Activated CD4-positive, alpha-beta T cell treated with anti-CD3 and anti-CD28 coated beads for 24 hours (primary cell): ENCODE data around the gene CADM2.
"Not testable (repeated sequence)": the region's sequence is repeated elsewhere in the genome, so short reads cannot be mapped to it uniquely, and the experiment has no call there.

Source experiments
- DNase-seq, 2 donors: peaks; one replicate each; pipeline ENCODE4 v3.0.0-alpha.2; 2020; ENCODE audit warnings: low read depth in 2 of 2

CADM2 gene

DNA sequence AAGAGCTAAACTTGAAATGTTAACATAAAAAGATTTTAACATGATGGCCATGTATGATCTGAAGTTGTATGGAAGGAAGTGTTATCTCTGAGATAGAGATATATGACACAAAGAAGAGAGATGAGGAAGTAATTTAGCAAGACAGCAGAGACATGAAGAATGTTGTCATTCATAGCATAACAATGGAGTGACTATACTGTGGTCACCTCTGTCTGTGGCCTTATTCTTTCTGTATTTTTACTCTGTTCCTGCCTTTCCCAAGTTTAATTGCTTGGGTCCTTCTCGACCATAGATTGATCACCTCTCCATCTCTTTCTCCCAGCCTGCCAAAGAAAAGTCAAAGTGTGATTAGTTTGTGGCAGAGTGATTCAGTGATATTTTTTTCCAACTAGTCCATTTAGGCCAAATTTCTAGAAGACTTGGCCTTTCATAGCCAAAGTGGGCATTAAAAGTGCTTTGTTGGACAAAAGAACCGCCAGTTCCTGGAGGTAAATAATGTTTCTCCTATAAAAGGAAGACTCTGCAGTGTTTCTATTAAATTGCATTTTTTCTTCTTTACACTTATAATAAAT lies 711.9 kb downstream of the CADM2 start:
- DNase-seq = no peak

DNA sequence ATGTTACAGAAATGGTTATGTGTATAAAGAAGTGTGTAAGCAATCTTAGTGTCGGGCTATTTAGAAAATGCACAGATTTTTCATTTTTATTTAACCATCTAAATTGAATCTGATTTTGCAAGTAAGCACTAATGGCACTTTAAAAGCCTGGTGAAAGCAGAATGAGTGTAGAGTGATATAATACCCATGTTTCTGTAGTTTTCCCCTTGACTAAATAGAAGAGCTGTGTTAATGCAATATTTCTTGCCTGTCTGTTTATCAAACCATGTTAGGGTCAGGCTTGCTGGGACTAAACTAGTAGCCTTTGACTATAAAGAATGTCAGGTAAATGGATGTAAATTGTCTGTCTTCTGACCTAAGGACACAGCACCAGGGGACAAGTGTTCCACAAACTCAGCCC lies 714.0 kb downstream of the CADM2 start:
- DNase-seq = no peak

GRCh38 chr3:85678713-85679112 lies 719.9 kb downstream of the CADM2 start:
- DNase-seq = no peak

GRCh38 chr3:85681906-85682305 lies 723.1 kb downstream of the CADM2 start:
- no peak for DNase-seq

DNA sequence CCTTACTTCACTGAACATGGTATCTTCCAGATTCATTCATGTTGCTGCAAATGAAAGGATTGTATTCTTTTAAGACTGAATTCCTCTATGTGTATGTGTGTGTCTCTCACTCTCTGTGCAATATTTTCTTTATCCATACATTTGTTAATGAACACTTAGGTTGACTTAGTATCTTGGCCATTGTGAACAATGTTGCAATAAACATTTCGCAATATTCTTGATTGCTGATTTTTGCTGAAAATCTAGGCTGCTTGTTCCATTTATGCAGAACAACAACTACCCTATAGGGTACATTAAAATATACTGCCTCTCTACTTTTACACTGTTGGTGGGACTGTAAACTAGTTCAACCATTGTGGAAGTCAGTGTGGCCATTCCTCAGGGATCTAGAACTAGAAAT lies 732.4 kb downstream of the CADM2 start:
- no peak for DNase-seq

DNA sequence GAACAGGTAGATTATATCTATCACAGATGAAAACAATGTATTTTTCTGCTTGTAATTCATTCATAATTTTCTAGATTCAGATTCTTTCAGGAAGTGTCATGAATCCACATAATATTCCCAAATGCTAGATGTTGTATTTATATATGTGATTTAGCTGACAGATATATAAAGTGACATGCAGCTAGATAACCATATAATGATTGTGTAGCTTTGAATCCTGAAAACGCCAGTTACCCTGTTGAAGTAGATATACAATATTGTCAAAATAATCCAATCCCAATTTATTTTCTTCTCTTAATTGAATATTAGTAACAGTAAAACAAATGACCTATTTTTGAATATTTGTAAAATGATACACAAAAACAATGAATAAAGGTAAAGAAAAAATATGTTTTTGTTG lies 738.4 kb downstream of the CADM2 start:
- no peak for DNase-seq

GRCh38 chr3:85706130-85706529 lies 747.3 kb downstream of the CADM2 start:
- no peak for DNase-seq

- not testable (repeated sequence) for DNase-seq
These were observed 749.5 kb downstream of the CADM2 start for GRCh38 chr3:85708325-85708724.

GRCh38 chr3:85709346-85709892 lies 750.6 kb downstream of the CADM2 start:
- no peak for DNase-seq

- DNase-seq = no peak
These were observed 751.7 kb downstream of the CADM2 start for GRCh38 chr3:85710490-85710889.

DNA sequence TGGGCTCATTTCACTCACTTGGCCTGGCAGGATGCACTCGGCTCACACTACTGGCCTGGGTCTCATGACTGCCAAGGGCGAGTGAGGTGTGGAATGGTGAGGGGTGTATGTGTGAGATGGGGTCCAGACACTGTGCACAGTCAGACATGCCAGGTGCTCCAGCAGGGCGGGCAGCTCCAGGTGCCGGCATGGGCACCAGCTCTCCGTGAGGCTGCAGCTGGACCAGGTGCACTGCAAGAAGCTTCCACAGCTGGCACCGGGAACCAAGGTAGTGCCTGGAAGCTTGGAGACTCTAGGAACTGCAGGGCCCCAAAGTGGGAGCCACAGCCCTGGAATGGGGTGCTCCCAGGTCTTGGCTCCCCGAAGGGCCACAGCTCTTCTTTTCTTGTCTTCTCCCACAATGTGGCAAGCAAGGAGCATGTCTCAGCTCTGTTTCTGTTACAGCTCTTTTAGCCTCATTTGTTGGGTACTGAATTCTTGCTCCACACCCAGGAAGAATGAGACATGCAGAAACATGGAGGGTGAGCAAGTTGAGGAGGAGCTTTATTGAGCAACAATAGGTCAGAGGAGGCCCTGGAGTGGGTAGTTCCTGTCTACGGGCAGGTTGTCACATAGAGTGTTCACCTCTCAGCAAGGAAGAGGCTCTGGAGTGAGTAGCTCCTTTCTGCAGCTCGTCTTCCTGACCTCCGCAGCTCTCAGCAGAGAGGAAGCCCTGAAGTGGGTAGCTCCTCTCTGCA lies 762.8 kb downstream of the CADM2 start:
- DNase-seq = no peak

DNA sequence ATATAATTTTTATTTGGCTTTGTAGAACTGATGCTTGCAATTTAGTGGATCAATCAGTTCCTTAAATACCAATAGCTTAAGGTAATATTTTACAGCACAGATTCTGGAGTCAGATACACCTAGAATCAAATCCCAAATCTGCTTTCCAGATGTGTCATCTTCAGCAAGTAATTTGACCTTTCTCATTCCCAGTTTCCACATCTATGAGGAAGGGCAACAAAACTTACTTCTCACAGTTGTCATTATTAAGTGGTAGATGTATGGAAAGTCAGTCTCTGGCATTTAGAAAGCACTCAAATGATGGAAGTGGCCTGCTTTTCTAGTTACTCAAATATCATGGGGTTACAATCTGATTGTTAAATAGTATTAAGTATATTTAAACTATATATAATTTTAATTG lies 767.0 kb downstream of the CADM2 start:
- no peak for DNase-seq

- DNase-seq = no peak
These were observed 767.5 kb downstream of the CADM2 start for GRCh38 chr3:85726241-85726640.

DNA sequence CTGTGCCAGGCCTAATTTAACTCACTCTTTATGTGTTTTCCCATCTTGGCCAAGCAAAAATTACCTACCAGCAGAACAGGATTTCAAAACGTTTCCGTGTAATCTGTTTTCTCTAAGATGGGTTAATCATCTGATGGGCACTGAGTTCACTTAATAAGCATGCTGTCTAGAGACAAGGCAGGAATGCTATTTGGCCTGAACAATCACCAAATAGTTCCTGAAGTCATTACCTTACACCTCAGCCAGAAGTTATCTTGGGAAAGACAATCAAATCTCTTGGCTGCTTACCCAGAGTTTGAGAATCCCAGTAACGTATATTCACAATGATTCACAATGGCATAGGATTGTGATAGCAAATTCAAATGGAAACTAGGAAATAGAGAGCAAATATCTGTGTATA lies 779.1 kb downstream of the CADM2 start:
- no peak for DNase-seq

DNA sequence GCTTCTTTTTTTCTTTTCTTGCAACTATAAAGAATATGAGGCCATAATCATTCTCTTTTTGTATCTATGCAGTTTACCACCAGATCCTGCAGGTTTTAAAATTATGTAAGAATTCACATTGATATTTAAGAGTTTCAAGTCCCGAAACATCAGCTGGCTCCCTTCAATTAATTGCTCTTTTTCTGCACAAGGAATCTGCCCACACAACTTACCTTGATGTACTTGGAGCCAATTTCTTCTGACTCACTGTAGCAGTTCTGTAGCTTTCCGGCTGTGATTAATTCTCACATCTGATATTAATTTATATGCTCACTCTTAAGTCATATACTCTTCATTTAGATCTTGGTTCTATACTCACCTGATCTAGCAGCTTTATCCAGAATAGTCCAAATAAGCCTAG lies 781.8 kb downstream of the CADM2 start:
- no peak for DNase-seq

- DNase-seq = no peak
These were observed 799.7 kb downstream of the CADM2 start for GRCh38 chr3:85758442-85758841.

- no peak for DNase-seq
These were observed 801.6 kb downstream of the CADM2 start for GRCh38 chr3:85760342-85760741.

DNA sequence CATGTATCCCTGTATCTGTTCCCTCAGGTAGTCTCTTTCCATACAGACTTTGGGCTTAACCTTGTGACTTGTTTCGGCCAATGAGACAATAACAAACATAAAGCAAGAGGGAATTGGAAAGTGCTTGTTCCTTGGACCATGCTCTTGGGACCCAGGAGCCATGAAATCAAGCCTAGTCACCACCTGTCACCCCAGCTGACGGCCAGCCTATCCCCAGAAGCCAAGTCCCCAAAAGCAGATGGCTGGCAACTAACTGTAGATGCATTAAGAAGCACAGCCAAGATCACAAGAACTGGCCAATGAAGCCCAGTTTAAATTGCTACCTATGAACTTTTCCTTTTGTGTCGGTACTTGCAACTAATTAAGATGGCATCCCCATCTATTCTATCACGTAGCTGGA lies 822.0 kb downstream of the CADM2 start:
- DNase-seq = no peak

GRCh38 chr3:85781806-85782205 lies 823.0 kb downstream of the CADM2 start:
- DNase-seq = no peak

- no peak for DNase-seq
These were observed 824.5 kb downstream of the CADM2 start for GRCh38 chr3:85783291-85783690.

GRCh38 chr3:85785766-85786165 lies 827.0 kb downstream of the CADM2 start:
- DNase-seq = no peak

- no peak for DNase-seq
These were observed 831.7 kb downstream of the CADM2 start for GRCh38 chr3:85790445-85791030.

DNA sequence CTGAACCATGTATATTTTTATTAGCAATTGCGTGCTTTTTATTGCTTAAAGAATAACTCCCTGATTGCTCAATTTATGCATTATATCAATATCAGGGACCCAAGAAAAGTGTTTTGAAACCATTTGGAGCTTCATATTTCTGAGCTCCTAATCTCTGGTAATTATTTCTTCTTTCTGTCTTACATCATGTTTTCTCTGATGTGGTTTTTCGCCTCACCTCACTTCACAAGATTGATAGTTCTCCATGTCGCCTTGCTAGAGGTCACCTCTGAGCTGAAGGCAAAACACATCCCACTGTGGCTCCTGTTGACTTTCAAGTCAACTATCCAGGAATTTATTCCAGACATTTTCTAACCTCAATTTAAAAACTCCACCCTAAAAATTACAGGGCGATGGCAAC lies 837.4 kb downstream of the CADM2 start:
- no peak for DNase-seq
